Gastroesophageal sphincter (tissue), 3 donors: ENCODE data around the gene IL17RB.

Source experiments
- CTCF ChIP-seq, 4 experiments: fragments of 200-600 bp in 2 of 4; fragments of 450-650 bp in 2 of 4; sonication (generic) in 1 of 4; IDR thresholded peaks; one replicate each; pipeline ENCODE4 v1.5.1; 2017 to 2019; ENCODE audit warnings: antibody characterized with exemption in 4 of 4, mild to moderate bottlenecking in 2 of 4, moderate library complexity in 2 of 4
- POLR2A ChIP-seq, 2 donors: fragments of 450-650 bp; IDR thresholded peaks; one replicate each; pipeline ENCODE4 v1.6.1; 2017; ENCODE audit warnings: antibody characterized with exemption in 2 of 2, mild to moderate bottlenecking in 2 of 2, moderate library complexity in 1 of 2
- POLR2AphosphoS5 ChIP-seq: sonication (generic); formaldehyde crosslinking; IDR thresholded peaks from one replicate; pipeline ENCODE4 v1.6.1; 2017; ENCODE audit warnings: antibody characterized with exemption

- TF ChIP-seq CTCF (IDR thresholded peaks at IDR 0.05) (no peak), POLR2A (IDR thresholded peaks at IDR 0.05) (no peak), POLR2AphosphoS5 (no peak)
Observed at GRCh38 chr3:53806182-53807116, 39.9 kb upstream of the IL17RB start.
